Measurements from ENCODE around the gene NMUR1. TPM values are rescaled to one million over a fixed set of nuclear protein-coding genes. Genes with fewer than 3 reads are reported as not detected.

The NMUR1 gene
- total RNA-seq, 1 donor from 2014 or later: not detected

DNA sequence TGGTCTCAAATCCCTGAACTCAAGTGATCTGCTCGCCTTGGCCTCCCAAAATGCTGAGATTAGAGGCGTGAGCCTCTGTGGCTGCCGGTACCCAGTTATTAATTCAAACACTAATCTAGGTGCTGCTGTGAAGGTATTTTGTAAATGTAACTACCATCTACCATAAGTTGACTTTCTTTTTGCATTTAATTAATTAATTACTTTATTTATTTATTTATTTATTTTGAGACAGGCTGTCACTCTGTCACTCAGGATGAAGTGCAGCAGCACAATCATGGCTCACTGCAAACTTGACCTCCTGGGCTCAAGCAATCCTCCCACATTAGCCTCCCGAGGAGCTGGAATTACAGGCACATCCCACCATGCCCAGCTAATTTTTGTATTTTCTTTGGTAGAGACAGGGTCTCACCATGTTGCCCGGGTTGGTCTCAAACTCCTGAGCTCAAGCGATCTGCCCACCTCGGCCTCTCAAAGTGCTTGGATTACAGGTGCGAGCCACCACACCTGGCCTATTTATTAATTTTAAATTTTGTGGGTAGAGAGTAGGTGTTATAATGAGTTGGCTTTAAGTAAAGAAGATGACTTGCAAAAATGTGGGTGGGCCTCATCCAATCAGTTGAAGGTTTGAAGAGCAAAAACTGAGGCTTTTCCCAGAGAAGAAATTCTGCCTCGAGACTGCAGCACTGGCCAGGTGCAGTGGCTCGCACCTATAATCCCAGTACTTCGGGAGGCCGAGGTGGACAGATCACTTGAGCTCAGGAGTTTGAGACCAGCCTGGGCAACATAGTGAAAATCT is 17.3 kb upstream of the NMUR1 start:
- Mint-ChIP-seq H3K27ac (no peak overlapping the region), H3K4me3 (no peak overlapping the region), H3K9me3 (peaks cover 16% of the 10 kb centered on the region), H3K4me1 (ENCODE audit: low read depth) (peaks cover 45% of the 10 kb centered on the region), H3K27me3 (ENCODE audit: insufficient read depth) (peaks cover 5% of the 10 kb centered on the region), H3K36me3 (ENCODE audit: low read depth) (peaks cover 10% of the 10 kb centered on the region)
- intact Hi-C loops (cut with micrococcal nuclease): loop anchor here (5.0 to 10.0 kb wide), 2 partner anchors 480 to 563 kb away; no protein-coding TSS in a partner anchor
- no peak for DNase-seq (ENCODE audit: low spot score)

DNA sequence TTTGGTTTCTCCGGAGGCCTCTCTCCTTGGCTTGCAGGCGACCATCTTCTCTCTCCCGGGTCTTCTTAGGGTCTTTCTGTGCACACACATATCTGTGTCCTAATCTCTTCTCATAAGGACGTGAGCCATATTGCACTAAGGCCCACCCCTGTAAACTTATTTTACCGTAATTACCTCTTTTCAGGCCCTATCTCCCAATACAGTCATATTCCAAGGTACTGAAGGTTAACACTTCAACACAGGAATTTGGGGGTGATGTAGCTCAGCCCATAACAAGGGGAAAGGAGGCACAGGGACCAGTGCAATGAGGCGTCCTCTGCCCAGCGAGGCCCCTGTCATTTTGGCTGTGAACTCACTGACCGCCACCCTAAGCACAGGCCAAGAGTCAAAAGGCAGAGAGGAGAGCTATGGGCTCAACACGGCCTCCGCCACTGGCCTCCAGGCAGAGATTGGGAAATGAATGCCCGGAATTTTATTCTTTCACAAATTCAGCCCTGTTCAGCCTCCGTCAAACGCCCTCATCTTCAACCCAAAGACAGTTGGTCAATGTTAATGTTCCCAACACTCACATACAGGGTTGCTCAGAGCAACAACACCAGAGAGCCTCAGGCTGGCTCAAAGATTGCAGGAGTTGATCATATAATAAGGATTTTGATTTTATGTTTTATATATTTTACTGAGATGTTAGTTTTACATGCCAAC is 15.9 kb upstream of the NMUR1 start:
- intact Hi-C loops (cut with micrococcal nuclease): loop anchor here (5.0 to 10.0 kb wide), 2 partner anchors 481 to 561 kb away; no protein-coding TSS in a partner anchor
- Mint-ChIP-seq H3K27me3 (ENCODE audit: insufficient read depth) (peaks cover 5% of the 10 kb centered on the region), H3K4me1 (ENCODE audit: low read depth) (peaks cover 45% of the 10 kb centered on the region), H3K4me3 (peak overlapping the region; percentile 79), H3K27ac (peak overlapping the region; percentile 96), H3K36me3 (ENCODE audit: low read depth) (peaks cover 17% of the 10 kb centered on the region), H3K9me3 (peaks cover 23% of the 10 kb centered on the region)
- no peak for DNase-seq (ENCODE audit: low spot score)

DNA sequence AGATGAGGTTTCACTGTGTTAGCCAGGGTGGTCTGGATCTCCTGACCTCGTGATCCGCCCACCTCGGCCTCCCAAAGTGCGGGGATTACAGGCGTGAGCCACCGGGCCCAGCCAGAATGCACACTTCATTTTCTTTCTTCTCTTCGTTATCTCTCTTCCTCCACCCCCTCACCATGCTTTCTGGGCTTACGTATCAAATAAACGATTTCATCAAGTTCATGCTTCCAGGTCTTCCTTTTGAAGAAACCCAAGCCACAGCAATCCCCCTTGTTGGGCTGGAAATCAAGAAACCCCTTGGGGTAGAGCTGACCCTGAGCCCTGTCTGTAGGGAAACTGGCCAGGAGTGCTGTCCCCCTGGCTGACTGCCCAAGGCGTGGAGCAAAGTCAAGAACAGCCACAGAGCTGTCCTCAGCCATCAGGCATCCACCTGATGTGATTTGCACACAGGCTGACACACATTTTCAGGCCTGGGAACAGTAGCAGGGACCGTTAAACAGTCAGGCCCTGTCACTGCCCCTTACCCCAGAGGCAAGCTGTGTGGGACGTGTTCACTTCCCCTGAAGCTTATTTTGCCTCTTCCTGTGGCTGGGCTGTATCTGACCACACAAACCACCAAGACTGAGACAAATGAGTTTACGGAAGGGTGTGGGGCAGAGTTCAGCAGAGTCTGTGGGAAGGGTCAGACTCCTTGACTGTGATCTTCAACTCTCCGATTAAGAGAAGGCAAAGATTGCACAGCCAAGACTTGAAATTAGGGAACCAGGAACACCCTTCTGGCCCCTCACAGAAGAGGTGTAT is 15.1 kb upstream of the NMUR1 start:
- Mint-ChIP-seq H3K4me1 (ENCODE audit: low read depth) (peaks cover 45% of the 10 kb centered on the region), H3K4me3 (peak overlapping the region; percentile 79), H3K36me3 (ENCODE audit: low read depth) (peaks cover 18% of the 10 kb centered on the region), H3K9me3 (peaks cover 23% of the 10 kb centered on the region), H3K27me3 (ENCODE audit: insufficient read depth) (peaks cover 5% of the 10 kb centered on the region), H3K27ac (peak overlapping the region; percentile 96)
- intact Hi-C loops (cut with micrococcal nuclease): loop anchor here (1.0 to 10.0 kb wide), 4 partner anchors 13 to 561 kb away; no protein-coding TSS in a partner anchor
- DNase-seq (ENCODE audit: low spot score): peak; percentile 76

DNA sequence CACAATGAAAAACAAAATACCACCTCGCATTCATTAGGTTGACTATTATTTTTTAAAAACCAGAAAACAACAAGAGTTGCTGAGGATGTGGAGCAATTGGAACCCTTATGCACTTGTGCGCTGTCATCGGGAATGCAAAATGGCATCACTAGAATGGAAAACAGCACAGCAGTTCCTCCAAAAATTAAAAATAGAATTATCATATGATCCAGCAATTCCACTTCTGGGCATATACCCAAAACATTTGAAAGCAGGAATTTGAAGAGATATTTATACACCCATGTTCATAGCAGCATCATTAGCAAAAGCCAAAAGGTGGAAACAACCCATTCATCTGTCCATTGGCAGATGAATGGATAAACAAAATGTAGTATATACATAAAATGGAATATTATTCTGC is 11.9 kb upstream of the NMUR1 start:
- intact Hi-C loops (cut with micrococcal nuclease): loop anchor here (10.0 kb wide), 1 partner anchor 557 kb away; no protein-coding TSS in a partner anchor
- peaks cover 33% of the 10 kb centered on the region for H3K4me1 Mint-ChIP-seq (ENCODE audit: low read depth)
- no peak overlapping the region for H3K27ac Mint-ChIP-seq
- peaks cover 23% of the 10 kb centered on the region for H3K9me3 Mint-ChIP-seq
- H3K27me3 Mint-ChIP-seq (ENCODE audit: insufficient read depth): peaks cover 6% of the 10 kb centered on the region
- no peak for DNase-seq (ENCODE audit: low spot score)
- peaks cover 19% of the 10 kb centered on the region for H3K36me3 Mint-ChIP-seq (ENCODE audit: low read depth)
- no peak overlapping the region for H3K4me3 Mint-ChIP-seq

DNA sequence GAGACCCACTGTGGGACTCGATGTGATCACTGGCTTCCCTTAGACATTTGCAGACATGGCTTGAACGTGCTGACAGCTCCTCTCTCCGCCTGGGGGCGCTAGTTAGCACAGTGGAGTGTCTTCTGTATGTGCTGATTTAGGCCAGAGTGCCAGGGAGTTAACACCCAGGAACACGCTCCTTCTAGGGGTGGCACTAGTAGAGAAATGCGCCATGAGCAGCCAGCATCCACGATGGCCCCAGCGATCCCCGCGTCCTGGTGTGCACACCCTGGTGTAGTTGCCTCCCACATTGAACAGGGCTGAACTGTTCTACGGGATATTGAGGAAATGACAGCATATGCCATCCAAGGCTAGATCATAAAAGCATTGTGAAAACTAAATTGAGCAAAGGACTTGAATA is 11.4 kb upstream of the NMUR1 start:
- intact Hi-C loops (cut with micrococcal nuclease): loop anchor here (10.0 kb wide), 1 partner anchor 557 kb away; no protein-coding TSS in a partner anchor
- Mint-ChIP-seq H3K27ac (no peak overlapping the region), H3K4me1 (ENCODE audit: low read depth) (peaks cover 33% of the 10 kb centered on the region), H3K4me3 (no peak overlapping the region), H3K27me3 (ENCODE audit: insufficient read depth) (peaks cover 6% of the 10 kb centered on the region), H3K9me3 (peaks cover 23% of the 10 kb centered on the region), H3K36me3 (ENCODE audit: low read depth) (peaks cover 19% of the 10 kb centered on the region)
- no peak for DNase-seq (ENCODE audit: low spot score)

DNA sequence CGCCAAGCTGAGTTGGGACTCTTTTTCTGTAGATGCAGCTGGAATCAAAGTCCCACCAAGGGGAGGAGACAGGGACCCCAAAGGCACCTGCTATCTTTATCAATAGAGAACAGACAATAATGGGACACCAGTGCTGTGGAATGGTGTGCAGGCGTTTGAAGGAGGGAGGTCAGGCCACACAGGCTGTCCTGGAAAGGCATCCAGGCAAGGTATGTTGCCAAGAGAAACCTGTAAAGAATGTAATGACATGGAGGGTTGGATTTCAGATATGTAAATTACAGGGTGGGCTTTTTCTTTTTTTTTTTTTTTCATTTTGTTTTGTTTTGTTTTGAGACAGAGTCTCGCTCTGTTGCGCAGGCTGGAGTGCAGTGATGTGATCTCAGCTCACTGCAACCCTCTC is 9.7 kb upstream of the NMUR1 start:
- H3K27me3 Mint-ChIP-seq (ENCODE audit: insufficient read depth): peaks cover 6% of the 10 kb centered on the region
- no peak overlapping the region for H3K4me3 Mint-ChIP-seq
- H3K36me3 Mint-ChIP-seq (ENCODE audit: low read depth): peaks cover 16% of the 10 kb centered on the region
- H3K27ac Mint-ChIP-seq: no peak overlapping the region
- no peak for DNase-seq (ENCODE audit: low spot score)
- peaks cover 20% of the 10 kb centered on the region for H3K4me1 Mint-ChIP-seq (ENCODE audit: low read depth)
- peaks cover 20% of the 10 kb centered on the region for H3K9me3 Mint-ChIP-seq
- intact Hi-C loops (cut with micrococcal nuclease): loop anchor here (10.0 kb wide), 1 partner anchor 555 kb away; no protein-coding TSS in a partner anchor

DNA sequence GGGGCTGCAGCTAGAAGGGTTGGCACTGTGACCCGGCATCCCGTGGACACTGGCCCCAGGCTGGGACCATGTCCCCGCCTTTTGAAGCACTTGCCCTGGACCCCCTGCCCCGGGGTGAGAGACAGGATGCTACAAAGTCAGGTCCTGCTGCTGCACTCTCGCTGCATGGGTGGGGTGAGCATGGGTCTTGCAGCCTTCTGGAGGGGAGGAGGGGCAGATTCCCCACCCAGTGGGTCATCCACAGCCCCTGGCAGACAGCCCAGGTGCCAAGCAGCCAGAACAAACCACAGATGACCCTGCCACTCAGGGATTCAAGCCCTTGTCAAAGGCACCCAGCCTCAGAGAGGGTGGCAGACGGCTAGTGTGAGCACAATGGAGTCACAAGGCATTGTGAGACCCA is 5.7 kb upstream of the NMUR1 start:
- no peak overlapping the region for H3K4me3 Mint-ChIP-seq

DNA sequence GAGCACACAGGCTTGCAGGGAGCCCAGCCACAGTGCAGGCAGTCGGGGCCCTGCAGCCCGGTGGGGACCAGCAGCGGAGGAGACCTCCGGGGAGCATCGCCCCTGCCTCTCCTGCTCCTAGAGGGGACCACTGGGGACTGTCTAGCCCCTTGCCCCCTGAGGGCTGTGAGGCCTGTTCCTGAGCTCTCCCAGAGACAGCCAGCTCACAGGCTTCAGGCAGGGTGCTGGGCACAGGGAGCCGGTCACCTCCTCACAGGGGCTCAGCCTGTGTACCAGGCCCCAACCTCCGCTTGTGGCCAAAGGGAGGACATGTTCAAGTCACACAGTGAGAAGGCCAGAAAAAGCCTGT is 3.5 kb upstream of the NMUR1 start:
- DNase-seq (ENCODE audit: low spot score): no peak
- H3K4me3 Mint-ChIP-seq: no peak overlapping the region
- no peaks in the 10 kb centered on the region for H3K36me3 Mint-ChIP-seq (ENCODE audit: low read depth)
- peaks cover 18% of the 10 kb centered on the region for H3K27me3 Mint-ChIP-seq (ENCODE audit: insufficient read depth)
- intact Hi-C loops (cut with micrococcal nuclease): no loop called here
- H3K27ac Mint-ChIP-seq: no peak overlapping the region
- H3K4me1 Mint-ChIP-seq (ENCODE audit: low read depth): peaks cover 21% of the 10 kb centered on the region
- H3K9me3 Mint-ChIP-seq: no peaks in the 10 kb centered on the region

More for the DNA sequence above, 5.7 kb upstream of the NMUR1 start:
- no peak for DNase-seq (ENCODE audit: low spot score)
- Mint-ChIP-seq H3K27me3 (ENCODE audit: insufficient read depth) (peaks cover 7% of the 10 kb centered on the region), H3K36me3 (ENCODE audit: low read depth) (peaks cover 4% of the 10 kb centered on the region), H3K27ac (no peak overlapping the region), H3K4me1 (ENCODE audit: low read depth) (peaks cover 26% of the 10 kb centered on the region), H3K9me3 (no peaks in the 10 kb centered on the region)
- intact Hi-C loops (cut with micrococcal nuclease): no loop called here

DNA sequence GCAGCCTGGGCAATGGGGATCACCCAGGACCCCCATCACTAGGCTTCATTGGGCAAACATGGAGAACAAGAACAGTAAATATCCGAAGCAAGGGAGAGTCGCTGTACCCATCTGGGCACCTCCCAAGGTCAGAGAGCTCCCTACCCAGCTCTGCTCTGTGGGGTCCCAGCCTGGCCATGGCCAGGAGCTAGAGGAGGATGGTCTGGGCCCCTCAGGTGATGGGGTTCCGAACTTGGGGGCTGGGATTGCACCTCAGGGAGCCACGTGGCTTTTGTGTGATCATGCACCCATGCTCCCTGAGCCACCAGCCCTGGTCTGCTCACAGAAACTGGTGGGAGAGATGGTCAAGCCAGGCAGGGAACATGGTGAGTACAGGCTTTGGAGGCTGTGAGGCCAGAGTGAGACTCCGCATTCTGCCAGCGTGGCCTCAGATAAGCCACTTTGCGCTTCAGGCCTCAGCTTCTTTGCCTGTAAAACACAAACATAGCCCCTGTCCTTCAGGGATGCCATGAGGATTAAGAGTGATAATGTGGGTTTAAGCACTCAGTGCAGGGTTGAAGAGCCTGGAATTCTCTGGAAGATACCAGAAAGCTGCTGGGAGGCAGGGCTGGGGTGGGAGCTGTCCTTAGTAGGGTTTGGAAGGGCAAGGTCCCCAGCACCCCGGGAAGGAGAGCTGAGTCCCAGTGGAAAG is 3.0 kb upstream of the NMUR1 start:
- H3K36me3 Mint-ChIP-seq (ENCODE audit: low read depth): no peaks in the 10 kb centered on the region
- no peak for DNase-seq (ENCODE audit: low spot score)
- H3K27ac Mint-ChIP-seq: no peak overlapping the region
- no peaks in the 10 kb centered on the region for H3K9me3 Mint-ChIP-seq
- no peak overlapping the region for H3K4me3 Mint-ChIP-seq
- intact Hi-C loops (cut with micrococcal nuclease): no loop called here
- H3K4me1 Mint-ChIP-seq (ENCODE audit: low read depth): peaks cover 20% of the 10 kb centered on the region
- peaks cover 22% of the 10 kb centered on the region for H3K27me3 Mint-ChIP-seq (ENCODE audit: insufficient read depth)

DNA sequence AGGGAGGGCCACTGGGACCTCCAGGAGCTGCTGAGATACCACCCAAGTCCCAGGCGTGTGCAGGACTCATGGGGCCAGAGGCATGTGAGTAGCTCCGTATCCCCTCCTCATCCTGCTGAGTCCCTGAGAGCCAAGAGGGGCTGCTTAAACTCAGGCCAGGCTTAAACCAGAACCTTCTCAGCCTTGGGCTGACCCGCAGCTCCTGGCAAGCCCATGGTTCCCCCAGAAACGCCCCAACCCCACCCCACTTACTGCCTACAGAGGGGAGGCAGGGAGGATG is 2.5 kb upstream of the NMUR1 start:
- no peaks in the 10 kb centered on the region for H3K9me3 Mint-ChIP-seq
- peaks cover 26% of the 10 kb centered on the region for H3K27me3 Mint-ChIP-seq (ENCODE audit: insufficient read depth)
- H3K36me3 Mint-ChIP-seq (ENCODE audit: low read depth): no peaks in the 10 kb centered on the region
- H3K27ac Mint-ChIP-seq: no peak overlapping the region
- peaks cover 20% of the 10 kb centered on the region for H3K4me1 Mint-ChIP-seq (ENCODE audit: low read depth)
- no peak overlapping the region for H3K4me3 Mint-ChIP-seq
- no peak for DNase-seq (ENCODE audit: low spot score)
- intact Hi-C loops (cut with micrococcal nuclease): no loop called here

DNA sequence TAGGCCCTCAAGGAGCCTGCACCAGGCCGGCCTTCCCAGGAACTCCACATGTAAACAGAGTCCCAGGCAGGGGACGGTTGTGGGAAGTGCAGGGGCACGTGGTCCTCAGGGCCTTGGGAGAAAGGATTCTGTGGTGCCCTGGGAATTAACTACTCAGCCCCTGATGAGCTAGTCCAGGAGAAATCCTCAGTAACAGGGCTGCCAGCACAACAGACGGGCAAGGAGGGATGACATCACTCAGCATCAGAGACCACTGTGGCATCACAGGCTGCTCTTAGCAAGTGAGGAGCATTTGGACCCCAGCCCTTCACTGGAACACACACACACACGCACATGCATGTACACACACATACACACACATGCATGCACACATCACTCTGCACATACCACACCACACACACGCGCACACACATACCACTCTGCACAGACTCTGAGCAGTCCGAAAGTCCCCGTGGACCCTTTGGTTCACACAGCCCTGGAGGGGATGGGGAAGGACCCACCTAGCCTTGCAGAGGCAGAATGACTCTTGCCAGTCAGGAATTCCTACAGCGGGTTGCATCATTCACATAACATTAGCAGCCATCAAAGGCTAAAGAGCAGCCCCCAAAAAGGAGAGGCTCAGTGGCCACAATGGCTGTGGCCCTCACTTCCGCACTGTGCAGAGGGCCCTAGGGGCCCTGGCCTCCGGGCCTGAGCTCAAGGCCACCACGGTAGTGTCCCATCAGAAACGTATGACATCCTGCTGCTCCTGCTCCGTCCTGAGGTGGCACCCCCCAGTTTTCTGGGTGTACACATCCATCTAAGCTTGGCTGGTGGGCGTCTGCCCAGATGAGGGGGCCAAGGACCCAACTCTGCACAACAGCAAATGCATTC is 1.9 kb upstream of the NMUR1 start:
- Mint-ChIP-seq H3K36me3 (ENCODE audit: low read depth) (no peaks in the 10 kb centered on the region), H3K4me3 (no peak overlapping the region), H3K27ac (no peak overlapping the region), H3K9me3 (no peaks in the 10 kb centered on the region), H3K4me1 (ENCODE audit: low read depth) (peaks cover 20% of the 10 kb centered on the region), H3K27me3 (ENCODE audit: insufficient read depth) (peaks cover 26% of the 10 kb centered on the region)
- intact Hi-C loops (cut with micrococcal nuclease): no loop called here
- DNase-seq (ENCODE audit: low spot score): no peak

DNA sequence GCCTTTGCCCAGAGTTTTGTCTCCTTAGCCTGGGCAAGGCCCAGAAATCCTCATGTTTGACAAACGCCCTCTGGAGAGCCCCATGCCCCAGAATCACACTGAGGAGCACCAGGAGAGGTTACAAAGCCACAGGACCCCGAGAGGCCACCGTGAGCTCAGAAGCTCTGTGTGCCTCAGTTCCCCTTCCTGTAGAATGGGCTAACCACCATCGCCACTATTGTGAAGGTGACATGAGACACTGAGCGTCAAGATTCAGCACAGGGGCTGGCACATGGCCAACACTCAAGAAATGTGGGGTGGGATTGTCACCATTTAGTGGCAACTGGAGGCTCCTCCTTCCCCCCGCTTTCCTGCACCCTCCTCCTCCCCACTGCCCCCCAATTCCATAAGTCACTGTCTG is 1.2 kb upstream of the NMUR1 start:
- Mint-ChIP-seq H3K36me3 (ENCODE audit: low read depth) (no peaks in the 10 kb centered on the region), H3K4me1 (ENCODE audit: low read depth) (peaks cover 20% of the 10 kb centered on the region), H3K27ac (no peak overlapping the region), H3K9me3 (no peaks in the 10 kb centered on the region), H3K4me3 (no peak overlapping the region), H3K27me3 (ENCODE audit: insufficient read depth) (peaks cover 26% of the 10 kb centered on the region)
- intact Hi-C loops (cut with micrococcal nuclease): no loop called here
- no peak for DNase-seq (ENCODE audit: low spot score)
